ENCODE measurements around the gene KIAA0232.

DNA sequence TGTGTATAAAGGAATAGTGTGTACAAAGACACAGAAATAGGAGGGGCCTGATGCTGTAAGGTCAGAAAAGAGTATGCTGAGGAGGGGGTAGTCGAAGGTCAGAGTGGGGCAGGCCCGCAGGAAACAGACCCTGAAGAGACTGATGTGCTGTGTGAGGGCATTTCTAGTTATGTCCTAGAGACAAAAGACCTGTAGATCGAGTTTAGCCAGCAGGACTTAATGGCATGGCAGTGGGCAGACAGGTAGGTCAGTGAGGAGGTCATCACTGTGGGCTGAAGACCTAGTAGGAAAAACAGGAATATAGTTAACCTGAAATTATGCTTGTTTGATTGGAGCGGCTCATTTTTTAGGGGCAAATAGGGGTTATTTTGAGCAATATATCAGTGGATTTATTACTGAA is 57.1 kb downstream of the KIAA0232 start:
- no peak for TF ChIP-seq ZNF565 (CRISPR knock-in tag; conservative IDR thresholded peaks at IDR 0.05; ENCODE audit: low read depth)
- no peak for TF ChIP-seq ARNTL (CRISPR knock-in tag; IDR thresholded peaks at IDR 0.05; ENCODE audit: borderline replicate concordance, low read depth)
- no peak for TF ChIP-seq CSRNP3 (CRISPR knock-in tag; IDR thresholded peaks at IDR 0.05)
- TF ChIP-seq, protein P1, sequence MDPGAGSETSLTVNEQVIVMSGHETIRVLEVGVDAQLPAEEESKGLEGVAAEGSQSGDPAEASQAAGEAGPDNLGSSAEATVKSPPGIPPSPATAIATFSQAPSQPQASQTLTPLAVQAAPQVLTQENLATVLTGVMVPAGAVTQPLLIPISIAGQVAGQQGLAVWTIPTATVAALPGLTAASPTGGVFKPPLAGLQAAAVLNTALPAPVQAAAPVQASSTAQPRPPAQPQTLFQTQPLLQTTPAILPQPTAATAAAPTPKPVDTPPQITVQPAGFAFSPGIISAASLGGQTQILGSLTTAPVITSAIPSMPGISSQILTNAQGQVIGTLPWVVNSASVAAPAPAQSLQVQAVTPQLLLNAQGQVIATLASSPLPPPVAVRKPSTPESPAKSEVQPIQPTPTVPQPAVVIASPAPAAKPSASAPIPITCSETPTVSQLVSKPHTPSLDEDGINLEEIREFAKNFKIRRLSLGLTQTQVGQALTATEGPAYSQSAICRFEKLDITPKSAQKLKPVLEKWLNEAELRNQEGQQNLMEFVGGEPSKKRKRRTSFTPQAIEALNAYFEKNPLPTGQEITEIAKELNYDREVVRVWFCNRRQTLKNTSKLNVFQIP (CRISPR knock-in tag; IDR thresholded peaks at IDR 0.05; ENCODE audit: borderline replicate concordance, low read depth): no peak
- TF ChIP-seq ISL1 (CRISPR knock-in tag; IDR thresholded peaks at IDR 0.05): no peak
- no peak for TF ChIP-seq RARB (CRISPR knock-in tag; IDR thresholded peaks at IDR 0.05)
- TF ChIP-seq ZFP30 (CRISPR knock-in tag; IDR thresholded peaks at IDR 0.05): no peak
- no peak for TF ChIP-seq GLIS3 (CRISPR knock-in tag; IDR thresholded peaks at IDR 0.05)
- TF ChIP-seq OSR1 (CRISPR knock-in tag; IDR thresholded peaks at IDR 0.05): no peak
- TF ChIP-seq ZNF70 (CRISPR knock-in tag; IDR thresholded peaks at IDR 0.05): no peak
- TF ChIP-seq TOX (CRISPR knock-in tag; IDR thresholded peaks at IDR 0.05; ENCODE audit: borderline replicate concordance): no peak
- TF ChIP-seq CREB5 (CRISPR knock-in tag; IDR thresholded peaks at IDR 0.05; ENCODE audit: low read depth): no peak
- no peak for TF ChIP-seq PATZ1 (CRISPR knock-in tag; IDR thresholded peaks at IDR 0.05; ENCODE audit: borderline replicate concordance)
- TF ChIP-seq ZNF8 (CRISPR knock-in tag; IDR thresholded peaks at IDR 0.05): no peak

Data from SK-N-SH treated with all-trans-retinoic acid at 6 μM for 48 hours (cell line).